Suprapubic skin (tissue), 4 donors: ENCODE measurements around the gene SLC2A13.

Experiments used
- EP300 ChIP-seq: sonication (generic); formaldehyde crosslinking; IDR thresholded peaks from one replicate; pipeline ENCODE4 v1.6.1; 2017; ENCODE audit warnings: antibody characterized with exemption
- POLR2AphosphoS5 ChIP-seq, 3 donors: sonication (generic); formaldehyde crosslinking; IDR thresholded peaks; one replicate each; pipeline ENCODE4 v1.6.1; 2017; ENCODE audit warnings: antibody characterized with exemption in 3 of 3
- TF ChIP-seq, protein P1 (sequence below), 2 donors: fragments of 200-600 bp in 1 of 2; fragments of 450-650 bp in 1 of 2; sonication (generic) in 1 of 2; IDR thresholded peaks; one replicate each; pipeline ENCODE4 v1.5.1; 2016 to 2019; ENCODE audit warnings: antibody characterized with exemption in 2 of 2, mild to moderate bottlenecking in 1 of 2, moderate library complexity in 1 of 2

DNA sequence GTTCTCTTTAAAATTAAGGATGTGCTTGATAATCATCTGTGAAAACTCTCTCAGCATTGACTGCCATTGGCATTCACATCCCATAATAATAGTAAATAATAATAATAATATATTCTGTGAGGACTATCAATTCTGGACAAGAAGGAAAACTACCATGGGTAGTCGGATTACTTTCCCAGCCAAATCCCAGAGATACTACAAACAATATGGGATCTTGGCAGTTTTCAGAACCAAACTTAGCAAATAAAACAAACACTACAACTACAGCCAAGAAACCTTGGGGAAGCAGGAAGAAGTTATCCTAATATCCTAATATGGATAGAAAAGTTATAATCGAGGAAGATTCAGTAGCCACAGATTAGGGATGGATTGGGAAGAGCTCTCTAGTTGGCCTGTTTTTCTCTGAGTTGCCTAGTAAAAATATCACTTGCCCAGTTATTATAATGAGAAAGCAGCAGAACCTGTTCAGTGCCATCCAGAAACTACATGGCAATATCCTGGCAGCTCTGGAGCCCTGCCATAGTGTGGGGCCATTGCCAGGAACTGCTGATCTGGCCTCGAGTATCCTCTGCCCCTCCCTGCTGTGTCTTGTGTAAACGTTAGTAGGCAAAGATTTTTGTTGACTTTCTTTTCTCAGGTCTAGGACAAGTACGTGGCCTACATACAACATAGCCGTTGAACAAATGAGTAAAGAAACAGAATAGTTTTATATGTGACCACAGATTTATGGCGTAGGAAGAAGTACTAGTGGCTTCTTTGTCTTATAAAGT, 193.5 kb downstream of the SLC2A13 start:
- TF ChIP-seq, protein P1, sequence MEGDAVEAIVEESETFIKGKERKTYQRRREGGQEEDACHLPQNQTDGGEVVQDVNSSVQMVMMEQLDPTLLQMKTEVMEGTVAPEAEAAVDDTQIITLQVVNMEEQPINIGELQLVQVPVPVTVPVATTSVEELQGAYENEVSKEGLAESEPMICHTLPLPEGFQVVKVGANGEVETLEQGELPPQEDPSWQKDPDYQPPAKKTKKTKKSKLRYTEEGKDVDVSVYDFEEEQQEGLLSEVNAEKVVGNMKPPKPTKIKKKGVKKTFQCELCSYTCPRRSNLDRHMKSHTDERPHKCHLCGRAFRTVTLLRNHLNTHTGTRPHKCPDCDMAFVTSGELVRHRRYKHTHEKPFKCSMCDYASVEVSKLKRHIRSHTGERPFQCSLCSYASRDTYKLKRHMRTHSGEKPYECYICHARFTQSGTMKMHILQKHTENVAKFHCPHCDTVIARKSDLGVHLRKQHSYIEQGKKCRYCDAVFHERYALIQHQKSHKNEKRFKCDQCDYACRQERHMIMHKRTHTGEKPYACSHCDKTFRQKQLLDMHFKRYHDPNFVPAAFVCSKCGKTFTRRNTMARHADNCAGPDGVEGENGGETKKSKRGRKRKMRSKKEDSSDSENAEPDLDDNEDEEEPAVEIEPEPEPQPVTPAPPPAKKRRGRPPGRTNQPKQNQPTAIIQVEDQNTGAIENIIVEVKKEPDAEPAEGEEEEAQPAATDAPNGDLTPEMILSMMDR (IDR thresholded peaks at IDR 0.05), result no peak
- no peak for TF ChIP-seq EP300
- peak in 1 of 3 donors; percentile 48 for TF ChIP-seq POLR2AphosphoS5 (IDR thresholded peaks at IDR 0.05)
